Nephron progenitor cell (in vitro differentiated cells): ENCODE measurements around the gene THSD4.

Source experiments
- DNase-seq: peaks from one replicate; pipeline ENCODE4 v3.0.0; 2021
- H3K27ac Mint-ChIP-seq: 2 replicates; pipeline ENCODE4 v1.8.0; 2021; ENCODE audit warnings: mild to moderate bottlenecking, moderate library complexity, mixed read lengths
- H3K27me3 Mint-ChIP-seq: 2 replicates; pipeline ENCODE4 v1.8.0; 2021; ENCODE audit warnings: mild to moderate bottlenecking, low read depth, mixed read lengths; ENCODE audit not compliant: poor library complexity
- H3K36me3 Mint-ChIP-seq: 2 replicates; pipeline ENCODE4 v1.8.0; 2021; ENCODE audit warnings: low read depth, mixed read lengths
- H3K4me1 Mint-ChIP-seq: 2 replicates; pipeline ENCODE4 v1.8.0; 2021; ENCODE audit warnings: mixed read lengths
- H3K4me3 Mint-ChIP-seq: 2 replicates; pipeline ENCODE4 v1.8.0; 2021; ENCODE audit warnings: mild to moderate bottlenecking, moderate library complexity, mixed read lengths
- H3K9me3 Mint-ChIP-seq: 2 replicates; pipeline ENCODE4 v1.8.0; 2021; ENCODE audit warnings: mild to moderate bottlenecking, moderate library complexity, mixed read lengths
- TF ChIP-seq, protein P1 (sequence below): fragments of 200-600 bp; sonication (generic); IDR thresholded peaks from 2 replicates; pipeline ENCODE4 v1.5.0; 2021; ENCODE audit warnings: antibody characterized with exemption

Gene THSD4

GRCh38 chr15:71781179-71781964 lies 666.1 kb downstream of the THSD4 start:
- H3K27me3 Mint-ChIP-seq = peaks cover 9% of the 10 kb centered on the region
- no peak overlapping the region for H3K4me3 Mint-ChIP-seq
- H3K36me3 Mint-ChIP-seq = no peaks in the 10 kb centered on the region
- no peak for DNase-seq
- H3K27ac Mint-ChIP-seq = no peak overlapping the region
- TF ChIP-seq, protein P1, sequence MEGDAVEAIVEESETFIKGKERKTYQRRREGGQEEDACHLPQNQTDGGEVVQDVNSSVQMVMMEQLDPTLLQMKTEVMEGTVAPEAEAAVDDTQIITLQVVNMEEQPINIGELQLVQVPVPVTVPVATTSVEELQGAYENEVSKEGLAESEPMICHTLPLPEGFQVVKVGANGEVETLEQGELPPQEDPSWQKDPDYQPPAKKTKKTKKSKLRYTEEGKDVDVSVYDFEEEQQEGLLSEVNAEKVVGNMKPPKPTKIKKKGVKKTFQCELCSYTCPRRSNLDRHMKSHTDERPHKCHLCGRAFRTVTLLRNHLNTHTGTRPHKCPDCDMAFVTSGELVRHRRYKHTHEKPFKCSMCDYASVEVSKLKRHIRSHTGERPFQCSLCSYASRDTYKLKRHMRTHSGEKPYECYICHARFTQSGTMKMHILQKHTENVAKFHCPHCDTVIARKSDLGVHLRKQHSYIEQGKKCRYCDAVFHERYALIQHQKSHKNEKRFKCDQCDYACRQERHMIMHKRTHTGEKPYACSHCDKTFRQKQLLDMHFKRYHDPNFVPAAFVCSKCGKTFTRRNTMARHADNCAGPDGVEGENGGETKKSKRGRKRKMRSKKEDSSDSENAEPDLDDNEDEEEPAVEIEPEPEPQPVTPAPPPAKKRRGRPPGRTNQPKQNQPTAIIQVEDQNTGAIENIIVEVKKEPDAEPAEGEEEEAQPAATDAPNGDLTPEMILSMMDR = no peak
- peaks cover 36% of the 10 kb centered on the region for H3K4me1 Mint-ChIP-seq
- H3K9me3 Mint-ChIP-seq = no peaks in the 10 kb centered on the region

DNA sequence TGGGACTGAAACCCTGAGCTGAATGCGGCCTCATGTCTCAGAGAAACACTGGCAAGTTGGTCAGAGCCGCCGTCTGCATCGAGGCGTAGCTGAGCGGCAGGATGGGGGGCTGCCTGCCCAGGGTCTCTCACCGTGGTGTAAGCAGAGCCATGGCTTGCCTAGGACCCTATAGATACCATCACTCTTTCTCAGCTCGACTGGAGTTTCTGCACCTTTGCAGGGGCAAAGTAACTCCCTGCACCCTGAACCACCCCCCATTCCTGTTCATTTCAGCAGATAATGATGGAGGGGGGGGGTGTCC lies 666.6 kb downstream of the THSD4 start:
- H3K9me3 Mint-ChIP-seq = no peaks in the 10 kb centered on the region
- no peaks in the 10 kb centered on the region for H3K36me3 Mint-ChIP-seq
- H3K27me3 Mint-ChIP-seq = peaks cover 9% of the 10 kb centered on the region
- H3K4me3 Mint-ChIP-seq = no peak overlapping the region
- TF ChIP-seq, protein P1 = no peak
- H3K27ac Mint-ChIP-seq = no peak overlapping the region
- peaks cover 36% of the 10 kb centered on the region for H3K4me1 Mint-ChIP-seq
- no peak for DNase-seq

DNA sequence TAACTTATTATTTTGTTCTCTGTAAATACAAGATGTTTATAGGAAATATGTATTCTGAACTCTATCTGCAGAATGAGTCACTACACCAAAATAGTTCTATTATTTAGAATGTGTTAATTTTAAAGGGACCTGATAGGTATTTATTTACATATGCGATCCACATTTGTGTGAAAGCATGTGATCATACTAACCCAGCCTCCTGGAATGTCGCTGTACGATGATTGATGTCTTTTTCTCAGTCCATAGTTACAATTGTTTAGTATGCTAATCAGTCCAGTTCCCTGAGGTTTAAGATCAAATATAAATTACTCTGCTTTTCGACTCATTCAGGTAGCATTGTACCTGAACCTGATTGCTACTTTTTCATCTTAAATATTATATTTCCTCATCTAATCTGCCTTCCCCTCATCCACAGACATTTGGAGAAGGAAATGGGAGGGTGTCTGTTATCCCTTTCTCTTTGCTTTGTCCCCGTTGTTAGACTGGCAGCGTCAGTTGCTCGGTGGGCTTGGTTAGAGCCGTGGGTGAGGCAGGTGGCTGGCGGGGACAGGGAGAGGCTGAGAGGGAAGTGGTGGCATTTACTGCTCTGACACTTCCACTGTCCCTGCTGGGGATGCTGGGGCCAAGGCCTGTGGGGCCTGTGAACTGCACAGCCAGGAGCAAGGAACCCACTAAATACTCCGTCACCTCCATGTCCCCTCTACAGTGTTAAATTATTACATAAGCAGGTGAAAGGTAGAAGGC lies 667.3 kb downstream of the THSD4 start:
- no peak for DNase-seq
- H3K4me1 Mint-ChIP-seq = peaks cover 36% of the 10 kb centered on the region
- H3K9me3 Mint-ChIP-seq = no peaks in the 10 kb centered on the region
- H3K27ac Mint-ChIP-seq = no peak overlapping the region
- no peaks in the 10 kb centered on the region for H3K36me3 Mint-ChIP-seq
- peaks cover 9% of the 10 kb centered on the region for H3K27me3 Mint-ChIP-seq
- no peak overlapping the region for H3K4me3 Mint-ChIP-seq
- TF ChIP-seq, protein P1 = no peak

DNA sequence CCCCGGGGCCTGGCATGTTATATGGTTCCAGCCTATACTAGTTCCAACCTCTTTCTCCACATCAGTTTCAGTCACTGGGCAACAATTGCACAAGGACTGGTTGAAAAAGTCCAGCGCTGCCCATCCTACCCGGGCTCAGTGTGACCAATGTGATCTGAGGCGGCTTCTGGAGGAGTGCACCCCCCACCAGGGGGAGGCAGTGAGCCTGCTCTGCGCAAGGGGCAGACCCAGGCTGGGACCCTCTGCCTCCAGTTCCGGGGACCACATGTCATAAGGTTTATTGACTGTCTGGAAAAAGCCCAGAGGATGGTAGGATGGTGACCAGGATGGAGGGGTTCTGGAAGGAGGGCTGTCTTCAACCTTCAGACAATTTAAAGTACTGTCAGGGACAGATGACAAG lies 669.4 kb downstream of the THSD4 start:
- TF ChIP-seq, protein P1 = no peak
- H3K36me3 Mint-ChIP-seq = no peaks in the 10 kb centered on the region
- no peak overlapping the region for H3K4me3 Mint-ChIP-seq
- no peaks in the 10 kb centered on the region for H3K9me3 Mint-ChIP-seq
- no peak overlapping the region for H3K27ac Mint-ChIP-seq
- peaks cover 19% of the 10 kb centered on the region for H3K4me1 Mint-ChIP-seq
- no peak for DNase-seq
- H3K27me3 Mint-ChIP-seq = peaks cover 9% of the 10 kb centered on the region

DNA sequence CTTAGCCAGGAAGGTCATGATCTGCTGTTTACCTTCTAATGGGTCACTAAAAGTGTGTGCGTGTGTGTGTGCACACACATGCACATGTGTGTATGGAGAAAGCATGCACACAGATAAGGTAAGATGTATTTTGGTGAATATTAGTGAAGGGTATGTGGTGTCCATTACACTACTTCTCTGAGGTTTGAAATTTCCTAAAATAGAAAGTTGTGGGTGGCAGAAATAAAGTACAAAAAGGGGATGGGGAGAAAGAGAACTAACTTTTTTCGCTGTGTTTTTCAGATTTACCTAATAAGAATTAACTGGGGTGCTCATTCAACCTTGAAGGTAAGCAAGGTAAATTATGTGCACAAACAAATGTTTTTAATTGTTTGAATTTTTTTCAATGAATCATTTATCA lies 670.7 kb downstream of the THSD4 start:
- Mint-ChIP-seq H3K27me3 (peaks cover 4% of the 10 kb centered on the region), H3K27ac (no peak overlapping the region), H3K4me3 (no peak overlapping the region), H3K4me1 (peaks cover 7% of the 10 kb centered on the region), H3K36me3 (no peaks in the 10 kb centered on the region), H3K9me3 (no peaks in the 10 kb centered on the region)
- no peak for DNase-seq
- TF ChIP-seq, protein P1 = no peak
